ENCODE data around the gene NKAIN4.

NKAIN4 gene

DNA sequence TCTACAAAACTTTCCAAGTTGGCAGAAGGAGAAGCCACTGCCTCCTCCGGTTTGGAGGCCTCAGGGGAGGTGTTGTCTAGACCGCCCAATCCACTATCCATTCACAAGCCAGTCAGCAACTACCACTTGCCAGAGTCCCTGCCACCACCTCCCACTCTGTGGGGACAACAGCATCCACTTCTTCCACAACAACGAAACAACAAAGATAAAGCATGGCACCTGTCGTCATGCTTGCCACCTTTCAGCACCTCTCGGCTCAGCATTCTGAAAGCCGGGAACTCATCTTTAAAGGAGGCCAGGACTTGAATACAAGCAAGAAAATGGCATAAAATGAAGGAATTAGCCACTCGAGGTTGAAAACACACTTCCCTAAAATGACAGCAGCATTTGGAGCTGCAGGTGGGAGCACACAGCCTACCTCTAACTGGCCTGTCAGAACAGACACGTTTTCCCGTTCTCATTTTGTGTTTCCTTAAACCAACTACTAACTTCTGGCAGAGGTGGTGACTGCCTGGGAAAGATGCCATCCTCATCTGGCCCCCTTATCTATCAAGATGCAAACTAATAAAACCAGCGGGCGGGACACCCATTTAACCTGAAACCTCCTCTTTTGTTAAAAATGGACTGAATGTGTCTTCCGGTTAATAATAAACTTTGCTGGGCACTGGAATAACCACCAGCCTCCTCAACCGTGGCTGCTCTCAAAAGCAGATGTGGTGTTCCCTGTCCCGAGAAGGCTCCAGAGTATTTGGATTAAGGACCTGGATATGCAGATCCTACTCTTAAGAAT, 60.1 kb downstream of the NKAIN4 start:
- DNase-seq (ENCODE audit: low read depth): no peak

DNA sequence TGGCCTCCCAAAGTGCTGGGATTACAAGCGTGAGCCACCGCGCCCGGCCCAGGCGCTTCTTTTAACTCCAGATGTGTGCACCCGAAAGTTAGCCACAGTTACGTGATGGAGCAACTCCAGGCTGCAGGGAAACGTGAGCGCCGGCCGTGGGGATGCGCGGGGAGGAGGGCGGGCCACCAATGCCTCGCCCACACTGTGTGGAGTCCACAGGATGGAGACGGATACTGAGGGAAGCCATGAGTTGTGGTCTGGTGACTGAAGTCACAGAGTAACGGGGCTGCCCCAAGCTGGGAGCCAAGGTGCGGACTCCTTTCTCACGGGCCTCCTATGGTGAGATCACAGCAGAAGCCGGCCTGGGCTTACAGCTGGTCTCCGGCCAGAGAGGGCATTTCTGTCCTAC, 61.5 kb downstream of the NKAIN4 start:
- DNase-seq (ENCODE audit: low read depth): no peak

DNA sequence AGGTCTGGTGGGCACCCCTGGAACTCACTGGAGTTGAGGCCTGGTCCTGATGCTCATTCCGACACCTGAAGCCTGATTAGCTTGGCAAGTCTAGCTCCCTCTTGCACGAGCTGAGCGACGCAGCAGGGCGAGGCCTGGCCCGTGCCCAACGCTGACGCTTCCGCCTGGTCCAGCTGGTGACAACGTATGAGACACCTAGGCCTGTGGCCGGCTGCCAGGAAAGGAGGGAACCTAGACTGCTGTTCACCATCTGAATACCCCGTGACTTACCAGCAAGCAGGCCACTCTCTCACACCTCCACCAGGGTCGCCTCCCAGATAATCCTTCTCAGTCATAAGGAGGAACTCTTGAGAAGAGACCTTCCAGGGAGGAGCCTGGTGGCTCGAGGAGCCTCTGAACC, 62.9 kb downstream of the NKAIN4 start:
- no peak for DNase-seq (ENCODE audit: low read depth)

DNA sequence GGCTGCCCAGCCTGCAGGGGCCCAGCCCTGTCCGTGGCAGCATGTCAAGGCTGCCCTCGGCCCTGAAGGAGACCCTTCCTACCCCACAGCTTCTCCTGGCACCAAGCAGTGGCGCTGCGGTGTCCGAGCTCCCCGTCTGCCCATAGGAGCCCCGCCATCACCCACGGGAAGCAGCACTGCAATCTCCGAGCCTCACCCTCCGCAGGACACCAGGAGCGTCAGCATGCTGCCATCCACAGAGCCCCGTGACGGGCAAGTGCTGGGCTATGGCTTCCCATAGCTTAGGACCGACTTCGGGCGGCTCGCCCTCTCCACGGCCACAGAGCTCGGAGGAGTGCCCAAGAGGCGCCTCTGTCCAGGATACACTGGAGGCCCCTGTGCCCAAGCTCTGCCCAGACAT, 63.4 kb downstream of the NKAIN4 start:
- DNase-seq (ENCODE audit: low read depth): no peak

Data from stimulated activated CD8-positive, alpha-beta memory T cell treated with anti-CD3 and anti-CD28 coated beads, Interleukin-12 subunit alpha, Interleukin-12 subunit beta, amount 100 ng/mL, for 4 hours (primary cell).